Hepatocyte (in vitro differentiated cells): ENCODE data around the gene RPGRIP1L. TPM values are rescaled to one million over a fixed set of nuclear protein-coding genes. Genes with fewer than 3 reads are reported as not detected.

Experiments used
- DNase-seq: peaks from one replicate; pipeline ENCODE4 v3.0.0-alpha.2; 2016; ENCODE audit warnings: low spot score
- H2AFZ ChIP-seq: fragments of 200-600 bp; sonication (generic); 2 replicates; pipeline ENCODE4 v1.6.0; 2016; ENCODE audit warnings: antibody characterized with exemption, mild to moderate bottlenecking
- H3K27ac ChIP-seq: fragments of 200-600 bp; sonication (generic); 2 replicates; pipeline ENCODE4 v1.5.1; 2016; ENCODE audit warnings: mild to moderate bottlenecking
- H3K27me3 ChIP-seq: fragments of 200-600 bp; sonication (generic); 2 replicates; pipeline ENCODE4 v1.6.1; 2016
- H3K36me3 ChIP-seq: fragments of 200-600 bp; sonication (generic); replicated peaks from 2 replicates; pipeline ENCODE4 v1.5.1; 2016; ENCODE audit warnings: low read depth; ENCODE audit not compliant: insufficient read depth
- H3K4me1 ChIP-seq: fragments of 200-600 bp; sonication (generic); 2 replicates; pipeline ENCODE4 v1.5.1; 2016; ENCODE audit warnings: mild to moderate bottlenecking, moderate library complexity; ENCODE audit not compliant: insufficient read depth
- H3K4me2 ChIP-seq: fragments of 200-600 bp; sonication (generic); 2 replicates; pipeline ENCODE4 v1.6.0; 2016
- H3K4me3 ChIP-seq: fragments of 200-600 bp; sonication (generic); 2 replicates; pipeline ENCODE4 v1.5.1; 2016; ENCODE audit warnings: mild to moderate bottlenecking
- H3K79me2 ChIP-seq: fragments of 200-600 bp; sonication (generic); 2 replicates; pipeline ENCODE4 v1.6.0; 2017; ENCODE audit warnings: mild to moderate bottlenecking
- H3K9me2 ChIP-seq: fragments of 200-600 bp; sonication (generic); replicated peaks from 2 replicates; pipeline ENCODE4 v1.6.0; 2017; ENCODE audit warnings: mild to moderate bottlenecking; ENCODE audit not compliant: insufficient read depth
- H3K9me3 ChIP-seq: fragments of 200-600 bp; sonication (generic); 2 replicates; pipeline ENCODE4 v1.5.1; 2016; ENCODE audit warnings: low read depth, mild to moderate bottlenecking
- H4K20me1 ChIP-seq: fragments of 200-600 bp; sonication (generic); 2 replicates; pipeline ENCODE4 v1.6.0; 2016; ENCODE audit warnings: mild to moderate bottlenecking; ENCODE audit not compliant: insufficient read depth, poor library complexity, severe bottlenecking
- EZH2 ChIP-seq: fragments of 200-600 bp; sonication (generic); IDR thresholded peaks from 2 replicates; pipeline ENCODE4 v1.6.1; 2016; ENCODE audit warnings: antibody characterized with exemption, mild to moderate bottlenecking, borderline replicate concordance
- EZH2phosphoT487 ChIP-seq: fragments of 200-600 bp; sonication (generic); IDR thresholded peaks from one replicate; pipeline ENCODE4 v1.6.1; 2018; ENCODE audit warnings: antibody characterized with exemption, mild to moderate bottlenecking, low read depth, moderate library complexity; ENCODE audit not compliant: unreplicated experiment, severe bottlenecking
- WGBS: methylation state at CpG from one replicate; pipeline ENCODE4 v1.1.6; 2016; ENCODE audit warnings: low lambda C conversion rate; ENCODE audit errors: missing lambda C conversion rate; 5-methylcytosine and 5-hydroxymethylcytosine counted together
- polyA plus RNA-seq: library from polyadenylated mRNA; unstranded; fragments of >200 nt; fragmentation: Nextera tagmentation; extraction: Ambion mirVana; gene quantifications from 2 replicates; pipeline ENCODE4 v1.2.1, GENCODE V29; 2016
- total RNA-seq: library from RNA; depleted of rRNA; stranded (reverse); fragments of >200 nt; gene quantifications from 2 replicates; pipeline ENCODE4 v1.2.3, GENCODE V29; 2014
- TF ChIP-seq, protein P1 (sequence below): fragments of 200-600 bp; sonication (generic); IDR thresholded peaks from 2 replicates; pipeline ENCODE4 v1.5.1; 2016; ENCODE audit warnings: antibody characterized with exemption, mild to moderate bottlenecking; ENCODE audit not compliant: poor library complexity

The RPGRIP1L gene
- total and polyA plus RNA-seq, 2 experiments from 2014 or later, result 5.8 to 9.5 TPM

DNA sequence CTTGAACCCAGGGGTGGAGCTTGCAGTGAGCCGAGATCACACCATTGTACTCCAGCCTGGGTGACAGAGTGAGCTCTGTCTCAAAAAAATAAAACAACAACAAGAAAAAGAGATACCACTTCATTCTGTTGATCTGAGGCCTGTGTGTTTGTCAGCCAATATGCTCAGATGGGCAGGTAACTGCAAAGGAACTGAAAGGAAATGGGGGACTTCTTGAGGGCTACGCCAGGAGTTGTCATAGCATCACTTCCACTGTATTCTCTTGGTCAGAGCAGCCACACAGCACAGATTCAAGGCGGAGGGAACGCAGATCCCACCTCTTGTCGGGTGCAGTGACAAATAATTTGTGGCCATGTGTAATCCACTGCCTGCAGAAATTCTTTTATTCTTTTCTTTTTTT is 126.8 kb downstream of the RPGRIP1L start:
- Histone ChIP-seq H4K20me1 (no peaks in the 10 kb centered on the region), H3K27ac (no peak overlapping the region), H3K4me1 (no peaks in the 10 kb centered on the region), H3K36me3 (no peaks in the 10 kb centered on the region), H3K4me2 (no peak overlapping the region), H3K9me3 (no peaks in the 10 kb centered on the region), H3K9me2 (no peaks in the 10 kb centered on the region), H3K4me3 (no peak overlapping the region), H3K27me3 (no peaks in the 10 kb centered on the region), H3K79me2 (no peaks in the 10 kb centered on the region), H2AFZ (no peak overlapping the region)
- TF ChIP-seq EZH2phosphoT487, result no peak
- DNase-seq, result no peak
- WGBS, result 95% methylated on average over 5 of the region's 5 CpGs

DNA sequence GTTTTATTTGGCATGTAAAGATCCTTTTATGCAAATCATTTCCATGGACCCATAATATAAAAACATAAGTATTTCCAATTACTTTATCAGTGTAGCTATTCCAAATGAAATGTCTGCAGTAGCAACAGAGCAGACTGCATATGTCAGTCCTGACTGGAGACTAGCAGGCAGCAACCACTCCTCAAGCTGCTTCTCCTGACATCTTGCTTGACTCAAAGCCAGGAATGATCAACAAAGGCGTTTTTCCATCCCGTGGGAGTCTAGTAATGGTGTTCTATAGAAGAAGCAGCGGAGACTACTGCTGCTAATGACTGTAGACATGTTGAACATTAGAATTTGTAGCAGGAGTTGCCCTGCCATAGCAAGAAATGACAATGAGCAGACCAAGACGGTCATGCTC is 127.4 kb downstream of the RPGRIP1L start:
- H3K79me2 ChIP-seq, result no peaks in the 10 kb centered on the region
- H3K27me3 ChIP-seq, result no peaks in the 10 kb centered on the region
- no peak overlapping the region for H3K4me3 ChIP-seq
- no peak overlapping the region for H3K4me2 ChIP-seq
- no peak overlapping the region for H2AFZ ChIP-seq
- H4K20me1 ChIP-seq, result no peaks in the 10 kb centered on the region
- TF ChIP-seq EZH2phosphoT487 (no peak), EZH2 (no peak)
- TF ChIP-seq, protein P1, sequence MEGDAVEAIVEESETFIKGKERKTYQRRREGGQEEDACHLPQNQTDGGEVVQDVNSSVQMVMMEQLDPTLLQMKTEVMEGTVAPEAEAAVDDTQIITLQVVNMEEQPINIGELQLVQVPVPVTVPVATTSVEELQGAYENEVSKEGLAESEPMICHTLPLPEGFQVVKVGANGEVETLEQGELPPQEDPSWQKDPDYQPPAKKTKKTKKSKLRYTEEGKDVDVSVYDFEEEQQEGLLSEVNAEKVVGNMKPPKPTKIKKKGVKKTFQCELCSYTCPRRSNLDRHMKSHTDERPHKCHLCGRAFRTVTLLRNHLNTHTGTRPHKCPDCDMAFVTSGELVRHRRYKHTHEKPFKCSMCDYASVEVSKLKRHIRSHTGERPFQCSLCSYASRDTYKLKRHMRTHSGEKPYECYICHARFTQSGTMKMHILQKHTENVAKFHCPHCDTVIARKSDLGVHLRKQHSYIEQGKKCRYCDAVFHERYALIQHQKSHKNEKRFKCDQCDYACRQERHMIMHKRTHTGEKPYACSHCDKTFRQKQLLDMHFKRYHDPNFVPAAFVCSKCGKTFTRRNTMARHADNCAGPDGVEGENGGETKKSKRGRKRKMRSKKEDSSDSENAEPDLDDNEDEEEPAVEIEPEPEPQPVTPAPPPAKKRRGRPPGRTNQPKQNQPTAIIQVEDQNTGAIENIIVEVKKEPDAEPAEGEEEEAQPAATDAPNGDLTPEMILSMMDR, result no peak
- peaks cover 4% of the 10 kb centered on the region for H3K9me3 ChIP-seq
- H3K9me2 ChIP-seq, result no peaks in the 10 kb centered on the region
- H3K4me1 ChIP-seq, result no peaks in the 10 kb centered on the region
- 74% methylated on average over 4 of the region's 4 CpGs for WGBS
- H3K36me3 ChIP-seq, result no peaks in the 10 kb centered on the region
- H3K27ac ChIP-seq, result no peak overlapping the region
- no peak for DNase-seq

DNA sequence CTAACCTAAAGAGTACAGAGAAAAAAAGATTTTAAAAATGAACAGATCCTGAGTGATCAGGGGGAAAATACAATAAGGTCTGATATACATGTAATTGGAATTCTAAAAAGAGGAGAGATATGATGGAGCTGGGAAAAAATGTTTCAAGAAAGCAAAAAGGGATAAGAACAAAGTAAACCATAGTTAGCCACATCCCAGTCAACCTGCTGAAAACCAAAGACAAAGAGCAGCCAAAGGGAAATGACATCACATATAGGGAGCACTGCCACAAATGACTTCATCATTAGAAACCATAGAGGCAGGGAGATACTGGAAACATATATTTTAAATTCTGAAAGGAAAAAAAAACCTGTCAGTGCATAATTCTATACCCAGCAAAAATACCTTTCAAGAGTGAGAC is 131.9 kb downstream of the RPGRIP1L start:
- TF ChIP-seq, protein P1, result no peak
- TF ChIP-seq EZH2 (no peak), EZH2phosphoT487 (no peak)
- Histone ChIP-seq H3K9me3 (peaks cover 4% of the 10 kb centered on the region), H2AFZ (no peak overlapping the region), H3K79me2 (no peaks in the 10 kb centered on the region), H3K4me2 (no peak overlapping the region), H3K27ac (no peak overlapping the region), H4K20me1 (no peaks in the 10 kb centered on the region), H3K9me2 (no peaks in the 10 kb centered on the region), H3K27me3 (no peaks in the 10 kb centered on the region), H3K36me3 (no peaks in the 10 kb centered on the region), H3K4me3 (no peak overlapping the region), H3K4me1 (no peaks in the 10 kb centered on the region)
- no peak for DNase-seq

DNA sequence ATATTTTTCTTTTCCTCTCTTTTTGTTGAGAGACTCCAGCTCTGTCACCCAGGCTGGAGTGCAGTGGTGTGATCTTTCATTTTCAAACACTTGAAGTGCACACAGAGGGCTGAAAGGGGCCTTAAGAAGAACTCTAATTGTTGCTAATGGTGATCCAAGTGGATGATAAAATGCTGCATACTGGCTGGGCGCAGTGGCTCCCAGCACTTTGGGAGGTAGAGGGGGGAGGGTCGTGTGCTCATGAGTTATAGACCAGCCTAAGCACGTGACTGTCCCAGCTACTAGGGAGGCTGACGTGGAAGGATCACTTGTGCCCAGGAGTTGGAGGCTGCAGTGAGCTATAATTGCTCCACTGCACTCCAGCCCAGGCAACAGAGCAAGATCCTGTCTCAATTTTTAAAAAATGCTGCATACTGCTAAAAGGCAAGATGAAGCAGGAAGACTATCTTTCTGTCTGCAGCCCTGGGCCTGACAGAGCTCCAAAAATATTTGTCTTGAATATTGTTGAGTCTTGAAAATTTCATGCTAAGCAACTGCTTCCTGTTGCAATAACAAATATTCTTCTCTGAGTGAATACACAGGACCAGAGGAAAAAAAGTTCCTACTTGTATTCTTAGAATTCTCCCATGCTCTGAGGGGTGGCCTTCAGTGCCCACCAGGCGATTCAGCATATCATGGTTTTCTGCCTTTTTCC is 137.0 kb downstream of the RPGRIP1L start:
- no peak overlapping the region for H3K4me3 ChIP-seq
- H3K9me2 ChIP-seq, result no peaks in the 10 kb centered on the region
- H3K79me2 ChIP-seq, result no peaks in the 10 kb centered on the region
- no peaks in the 10 kb centered on the region for H4K20me1 ChIP-seq
- no peaks in the 10 kb centered on the region for H3K27me3 ChIP-seq
- H3K9me3 ChIP-seq, result peaks cover 4% of the 10 kb centered on the region
- no peak overlapping the region for H3K27ac ChIP-seq
- WGBS, result 75% methylated on average over 5 of the region's 5 CpGs
- DNase-seq, result no peak
- no peak overlapping the region for H3K4me2 ChIP-seq
- H3K4me1 ChIP-seq, result no peaks in the 10 kb centered on the region
- TF ChIP-seq, protein P1, result no peak
- no peak for TF ChIP-seq EZH2
- TF ChIP-seq EZH2phosphoT487, result no peak
- H2AFZ ChIP-seq, result no peak overlapping the region
- H3K36me3 ChIP-seq, result no peaks in the 10 kb centered on the region
